ENCODE results near the gene SLC30A9.

DNA sequence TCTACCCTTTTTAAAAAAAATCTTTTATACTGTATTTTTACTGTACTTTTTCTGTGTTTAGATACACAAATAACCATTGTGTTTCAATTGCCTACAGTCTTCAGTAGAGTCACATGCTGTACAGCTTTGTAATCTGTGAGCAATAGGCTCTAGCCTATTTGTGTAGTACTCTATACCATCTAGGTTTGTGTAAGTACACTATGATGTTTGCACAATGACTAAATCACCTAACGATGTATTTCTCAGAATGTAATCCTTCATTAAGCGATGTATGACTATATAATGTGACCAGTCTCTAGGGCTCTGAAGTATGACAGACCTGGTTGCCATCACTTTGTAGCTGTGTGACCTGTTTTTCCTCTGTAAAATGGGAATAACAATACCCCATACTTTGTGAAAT, 22.9 kb upstream of the SLC30A9 start:
- no peak for TF ChIP-seq CTCF (IDR thresholded peaks at IDR 0.05)
- TF ChIP-seq POLR2A (IDR thresholded peaks at IDR 0.05) = no peak
- TF ChIP-seq POLR2AphosphoS5 (IDR thresholded peaks at IDR 0.05; ENCODE audit: insufficient read depth in 1 of 2, low read depth in 1 of 2) = no peak
